Measurements from ENCODE around the gene URGCP.
A peak's percentile ranks its signal among the peaks of the same experiment; 100 is the strongest.

Gene URGCP

DNA sequence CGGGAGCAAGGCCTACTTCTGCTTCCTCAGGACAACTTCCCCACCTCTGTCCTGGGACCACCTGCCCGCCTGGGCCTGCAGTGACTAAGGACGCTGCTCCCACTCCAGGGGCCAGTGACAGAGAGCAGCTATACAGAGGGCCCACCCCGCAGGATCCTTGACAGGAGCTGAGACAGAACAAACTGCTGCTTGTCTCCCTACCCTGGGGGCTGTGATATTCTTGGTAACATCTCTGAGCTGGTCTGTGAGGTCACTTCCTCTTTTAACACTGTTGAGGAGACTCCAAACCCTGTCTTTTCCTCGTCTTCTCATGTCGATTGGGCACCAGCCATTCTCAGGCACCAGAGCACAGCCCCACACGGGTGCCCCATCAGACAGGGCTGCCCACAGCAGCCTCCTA lies 30.2 kb downstream of the URGCP start:
- no peak for DNase-seq (ENCODE audit: low spot score)

DNA sequence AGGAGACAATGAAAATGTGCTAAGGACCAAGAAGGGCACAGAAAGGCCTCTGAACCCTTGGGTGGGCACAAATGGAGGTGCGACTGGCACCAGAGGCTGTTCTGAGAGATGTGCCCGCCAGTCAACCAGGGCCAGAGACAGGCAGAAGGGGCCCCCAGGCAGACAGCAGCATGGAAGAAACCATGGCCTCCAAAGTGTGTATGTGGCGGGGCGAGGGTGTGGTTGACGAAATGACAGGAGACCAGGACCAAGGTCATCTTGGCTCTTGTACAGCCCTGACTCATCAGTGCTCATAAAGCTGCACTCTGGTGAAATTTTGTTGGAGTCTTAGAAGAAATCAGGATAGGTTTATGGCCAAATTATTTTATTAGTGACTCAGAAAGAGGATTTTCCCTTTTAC lies 33.1 kb downstream of the URGCP start:
- no peak for DNase-seq (ENCODE audit: low spot score)

DNA sequence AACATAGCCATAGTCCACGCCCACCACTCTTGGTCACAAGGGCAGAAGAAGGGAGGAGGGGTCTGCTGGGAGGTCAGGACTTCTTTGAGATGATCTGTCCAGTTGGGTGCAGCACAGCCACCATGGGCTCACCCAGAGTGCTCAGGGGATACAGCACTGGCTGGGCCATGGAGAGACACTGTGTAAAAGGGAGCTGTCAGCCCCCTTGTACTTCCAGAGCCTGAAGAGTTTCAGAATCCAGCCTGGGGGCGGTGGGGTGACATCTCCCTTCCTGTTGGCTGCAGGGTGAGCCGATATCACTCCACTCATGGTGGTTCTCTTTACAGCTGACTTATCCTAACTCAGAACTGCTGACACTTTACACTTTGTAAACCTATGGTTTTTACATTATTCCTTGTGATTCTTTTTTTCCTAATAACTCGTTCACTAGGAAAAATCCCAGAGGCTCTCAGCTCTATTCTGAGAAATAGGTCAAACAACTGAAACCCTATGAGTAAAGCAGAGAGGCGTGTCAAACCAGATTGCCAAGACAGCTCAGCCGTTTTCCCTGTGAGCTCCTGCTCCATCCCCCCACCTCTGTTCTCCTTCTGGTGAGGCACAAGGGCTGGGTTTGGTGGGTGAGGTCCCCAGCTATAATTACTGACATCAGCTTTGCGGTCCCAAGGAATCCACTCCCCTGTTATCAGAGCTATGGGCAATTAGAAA lies 33.8 kb downstream of the URGCP start:
- DNase-seq (ENCODE audit: low spot score): no peak

DNA sequence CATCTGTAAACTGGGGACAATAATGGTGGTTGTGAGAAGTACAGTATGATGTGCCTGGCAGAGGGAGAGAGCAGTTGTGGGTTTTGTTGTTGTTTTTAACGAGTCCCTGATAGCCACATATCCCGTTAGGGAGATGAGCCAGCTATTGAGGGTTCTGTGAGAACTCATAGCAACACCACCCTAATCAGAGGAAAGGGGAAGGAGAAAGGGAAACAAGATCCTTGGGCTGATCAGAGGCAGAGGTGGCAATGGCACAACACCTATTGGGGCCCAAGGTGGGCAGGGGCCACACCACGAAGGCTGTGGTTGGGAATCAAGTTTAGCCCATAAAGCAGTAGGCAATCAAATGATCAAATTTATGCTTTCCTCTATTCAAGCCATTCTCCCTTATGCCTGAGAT lies 35.3 kb downstream of the URGCP start:
- DNase-seq (ENCODE audit: low spot score): no peak

DNA sequence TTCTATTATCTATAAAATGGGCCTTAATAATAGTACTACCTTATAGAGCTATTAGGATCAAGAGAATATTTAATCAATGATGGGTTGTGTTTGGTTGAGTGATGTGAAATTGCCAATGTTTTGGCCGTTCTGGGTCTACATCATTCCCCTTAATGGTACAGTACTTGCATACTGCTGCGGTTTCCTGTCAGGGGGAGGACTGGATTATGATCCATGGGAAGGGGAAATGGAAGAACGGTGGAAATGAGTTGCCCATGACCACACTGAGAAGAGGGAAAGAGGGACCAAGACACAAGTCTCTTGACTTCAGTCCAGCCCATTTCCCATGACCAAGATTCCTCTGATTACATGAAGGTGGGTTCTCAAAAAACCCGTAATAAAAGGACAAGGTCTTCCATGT lies 36.1 kb downstream of the URGCP start:
- DNase-seq (ENCODE audit: low spot score): no peak

DNA sequence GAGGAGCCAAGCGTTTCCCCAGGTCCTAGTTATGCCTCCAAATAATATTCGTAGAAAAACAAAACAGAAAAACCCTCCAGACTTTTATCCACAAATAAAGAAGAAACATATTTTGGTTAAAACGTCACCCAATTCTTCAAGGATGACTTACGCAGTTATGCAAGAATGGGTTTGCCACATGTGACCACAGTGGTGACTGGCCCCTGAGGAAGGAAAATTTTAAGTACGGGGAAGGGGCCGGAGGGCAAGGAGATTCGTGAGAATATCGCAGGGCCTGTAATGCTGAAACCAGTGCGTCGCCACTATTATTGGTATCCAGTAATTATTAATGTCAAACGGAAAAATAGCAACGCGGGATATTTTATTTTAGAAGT lies 36.5 kb downstream of the URGCP start:
- DNase-seq (ENCODE audit: low spot score): no peak

DNA sequence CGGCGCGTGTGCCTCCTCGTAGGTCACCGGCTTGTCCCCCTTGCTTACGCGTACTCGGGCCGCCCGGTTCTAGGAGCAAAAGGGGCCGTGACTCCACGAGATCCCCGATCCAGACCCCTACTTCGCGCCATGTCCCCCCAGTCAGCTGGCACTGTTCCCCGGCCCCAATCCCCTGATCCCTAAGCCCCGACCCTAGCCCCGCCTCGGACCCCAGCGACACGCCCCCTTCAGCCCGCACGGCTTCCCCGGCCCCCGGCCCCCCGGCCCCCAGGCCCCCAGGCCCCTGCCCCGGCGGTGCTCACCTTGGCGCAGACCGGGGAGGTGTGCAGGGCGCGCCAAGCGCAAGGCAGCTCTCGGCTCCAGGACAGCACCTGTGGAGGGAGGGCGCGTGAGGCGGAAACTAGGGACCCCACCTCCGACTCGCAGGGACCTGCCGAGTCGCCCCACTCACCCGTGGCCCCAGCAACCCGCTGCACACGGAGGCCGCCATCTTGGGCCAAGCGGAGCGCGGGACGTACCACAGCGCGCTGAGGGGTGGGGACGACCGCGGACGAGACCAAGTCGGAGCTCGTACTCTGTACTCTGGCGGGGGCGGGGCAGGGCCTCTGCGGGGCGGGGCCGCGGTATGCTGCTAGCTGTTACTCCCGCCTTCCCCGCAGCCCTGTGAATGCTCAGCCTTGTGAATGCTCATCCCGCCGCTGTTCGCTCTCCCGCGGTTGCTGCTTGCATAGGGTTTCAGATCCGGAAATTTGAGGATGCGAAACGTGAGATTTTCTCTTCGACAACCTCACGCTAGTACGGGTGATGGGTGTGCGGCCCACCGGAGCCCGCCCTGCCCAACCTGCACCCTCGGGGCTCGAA lies 37.2 kb downstream of the URGCP start, which contains the start of gene MRPS24:
MRPS24 (minus strand) TSS at position 512 of the 861 bp plus-strand sequence; CDS start at position 490, 22 bp downstream.
- DNase-seq (ENCODE audit: low spot score): peak; percentile 96

DNA sequence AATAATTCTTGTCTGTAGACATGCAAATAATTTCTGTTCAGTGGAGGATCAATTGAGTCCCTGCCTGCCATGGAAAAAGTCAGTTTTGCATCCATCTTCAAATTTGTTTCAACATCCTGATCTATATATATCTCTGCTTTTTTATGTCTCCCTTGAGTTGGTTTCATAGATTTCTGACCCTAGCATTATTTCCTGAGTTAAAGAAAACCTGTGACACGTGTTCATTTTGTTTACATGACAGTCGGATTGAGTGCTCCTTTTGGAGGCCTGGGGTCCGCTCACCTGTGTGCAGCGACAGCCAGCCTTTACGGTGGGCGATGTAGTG lies 37.8 kb downstream of the URGCP start:
- DNase-seq (ENCODE audit: low spot score): no peak

DNA sequence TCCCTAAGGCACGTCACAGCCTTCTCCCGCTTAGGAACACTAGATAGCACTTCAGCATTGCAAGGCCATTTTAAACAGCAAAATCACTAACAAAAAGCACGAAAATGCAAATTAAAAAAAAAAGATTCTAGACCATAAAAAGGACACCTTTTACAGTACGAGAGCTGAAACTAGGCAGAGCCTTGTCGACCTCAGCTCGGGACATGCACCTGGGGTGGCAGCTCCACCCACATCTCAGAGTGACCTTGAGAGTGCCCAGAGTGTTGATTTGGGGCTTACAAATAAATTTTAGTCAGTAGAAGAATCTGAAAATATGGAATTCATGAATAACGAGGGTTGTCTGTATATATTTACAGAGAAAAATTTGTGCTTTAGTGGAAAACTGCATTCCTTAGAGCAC lies 38.2 kb downstream of the URGCP start:
- DNase-seq (ENCODE audit: low spot score): no peak

DNA sequence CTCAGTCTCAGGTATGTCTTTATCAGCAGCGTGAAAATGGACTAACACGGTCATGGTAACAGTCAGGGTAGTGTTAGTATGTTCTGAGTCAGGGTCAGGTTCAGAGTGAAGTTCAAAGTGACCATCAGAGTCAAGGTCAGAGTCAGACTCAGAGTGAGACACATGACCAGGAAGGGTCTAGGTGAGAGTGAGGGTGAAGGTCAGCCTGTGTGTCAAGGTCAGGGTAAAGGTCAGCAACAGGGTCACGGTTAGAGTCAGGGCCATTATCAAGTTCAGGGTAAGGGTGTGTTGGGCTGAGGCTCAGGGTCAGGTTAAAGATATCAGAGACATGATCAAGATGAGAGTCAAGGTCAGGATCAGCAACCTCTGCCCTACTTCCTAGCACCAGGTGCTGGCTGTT lies 41.1 kb downstream of the URGCP start:
- DNase-seq (ENCODE audit: low spot score): no peak

DNA sequence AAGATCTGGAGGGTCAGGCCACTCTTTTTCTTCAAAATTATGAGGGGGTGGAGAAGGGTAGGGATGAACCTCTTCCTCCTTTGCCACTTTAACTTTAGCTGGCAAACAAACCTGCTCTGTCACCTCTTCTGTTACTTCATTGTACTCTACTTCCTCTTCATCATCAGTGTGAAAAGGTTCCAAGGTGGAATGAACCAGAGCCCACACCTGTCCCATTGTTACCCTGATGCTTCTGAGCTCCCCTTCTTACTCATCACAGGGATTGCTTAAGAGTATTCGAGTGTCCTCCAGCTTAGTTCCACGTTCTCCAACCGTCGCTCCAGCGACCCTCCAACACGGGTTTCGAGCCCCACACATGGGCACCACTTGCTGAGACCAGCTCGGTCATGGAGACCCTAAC lies 42.3 kb downstream of the URGCP start:
- DNase-seq (ENCODE audit: low spot score): no peak

DNA sequence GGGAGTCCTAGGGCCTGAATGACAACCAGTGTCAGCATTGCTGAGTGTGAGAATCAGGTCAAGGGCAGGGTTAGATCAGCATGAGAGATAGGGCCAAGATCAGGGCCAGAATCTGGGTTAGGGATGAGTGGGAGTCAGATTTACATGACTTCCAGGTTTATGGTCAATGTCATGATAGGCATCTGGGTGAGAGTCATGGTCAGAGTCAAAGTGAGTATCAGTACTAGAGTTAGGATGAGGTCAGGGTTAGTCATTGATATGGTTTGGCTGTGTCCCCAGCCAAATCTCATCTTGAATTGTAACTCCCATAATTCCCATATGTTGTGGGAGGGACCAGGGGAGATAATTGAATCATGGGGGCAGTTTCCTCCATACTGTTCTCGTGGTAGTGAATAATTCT lies 49.4 kb downstream of the URGCP start:
- DNase-seq (ENCODE audit: low spot score): no peak

DNA sequence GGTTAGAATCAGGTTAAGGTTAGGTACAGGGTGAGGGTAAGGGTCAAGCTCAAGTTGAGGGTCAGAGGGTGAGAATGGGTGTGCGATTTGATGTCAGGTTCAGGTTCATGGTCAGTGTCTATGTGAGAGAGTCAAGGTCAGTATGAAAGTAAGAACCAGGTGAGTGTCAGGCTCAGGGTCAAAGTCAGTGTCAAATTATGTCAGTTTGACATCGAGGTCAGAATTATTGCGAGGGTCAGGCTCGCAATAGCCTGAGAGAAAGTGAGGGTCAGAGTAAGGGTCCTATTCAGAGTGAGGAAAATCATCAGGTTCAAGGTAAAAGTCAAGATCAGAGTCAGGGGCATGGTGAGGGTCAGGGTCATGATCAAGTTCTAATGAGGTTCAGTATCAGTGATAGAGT lies 50.1 kb downstream of the URGCP start:
- no peak for DNase-seq (ENCODE audit: low spot score)

DNA sequence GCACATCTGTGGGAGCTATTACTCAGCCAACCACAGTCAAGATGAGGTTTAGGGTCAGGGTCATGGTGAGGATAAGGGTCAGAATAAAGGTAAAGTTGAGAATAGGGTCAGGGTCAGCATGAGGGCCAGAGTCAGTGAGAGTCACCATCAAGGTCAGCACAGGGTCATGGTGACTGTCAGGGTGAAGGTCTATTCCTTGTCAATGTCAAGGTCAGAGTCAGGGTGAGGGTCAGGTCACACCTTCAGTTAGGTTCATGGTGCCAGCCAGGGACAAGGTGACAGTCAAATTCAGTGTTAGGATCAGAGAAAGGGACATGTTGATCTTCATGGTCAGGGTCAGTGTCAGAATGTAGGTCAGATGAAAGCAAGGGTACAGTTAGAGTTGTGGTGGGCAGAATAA lies 51.2 kb downstream of the URGCP start:
- DNase-seq (ENCODE audit: low spot score): no peak

DNA sequence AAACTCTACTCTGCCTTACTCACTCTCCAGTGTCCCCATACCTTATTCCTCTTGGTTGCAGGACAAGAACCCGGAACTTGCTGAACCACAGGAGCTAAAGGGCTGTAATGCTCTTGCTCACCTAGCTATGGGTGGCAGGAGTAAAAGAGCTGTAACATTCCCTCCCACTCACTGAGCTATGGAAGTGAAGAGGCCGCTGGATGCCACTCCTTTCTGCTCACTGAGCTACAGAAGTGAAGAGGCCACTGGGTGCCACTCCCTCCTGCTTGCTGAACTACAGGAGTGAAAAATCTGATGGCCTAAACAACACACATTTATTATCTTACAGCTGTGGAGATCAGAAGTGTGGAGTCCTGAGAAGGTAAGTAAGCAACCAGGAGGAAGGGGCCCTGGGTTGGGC lies 54.6 kb downstream of the URGCP start:
- no peak for DNase-seq (ENCODE audit: low spot score)

DNA sequence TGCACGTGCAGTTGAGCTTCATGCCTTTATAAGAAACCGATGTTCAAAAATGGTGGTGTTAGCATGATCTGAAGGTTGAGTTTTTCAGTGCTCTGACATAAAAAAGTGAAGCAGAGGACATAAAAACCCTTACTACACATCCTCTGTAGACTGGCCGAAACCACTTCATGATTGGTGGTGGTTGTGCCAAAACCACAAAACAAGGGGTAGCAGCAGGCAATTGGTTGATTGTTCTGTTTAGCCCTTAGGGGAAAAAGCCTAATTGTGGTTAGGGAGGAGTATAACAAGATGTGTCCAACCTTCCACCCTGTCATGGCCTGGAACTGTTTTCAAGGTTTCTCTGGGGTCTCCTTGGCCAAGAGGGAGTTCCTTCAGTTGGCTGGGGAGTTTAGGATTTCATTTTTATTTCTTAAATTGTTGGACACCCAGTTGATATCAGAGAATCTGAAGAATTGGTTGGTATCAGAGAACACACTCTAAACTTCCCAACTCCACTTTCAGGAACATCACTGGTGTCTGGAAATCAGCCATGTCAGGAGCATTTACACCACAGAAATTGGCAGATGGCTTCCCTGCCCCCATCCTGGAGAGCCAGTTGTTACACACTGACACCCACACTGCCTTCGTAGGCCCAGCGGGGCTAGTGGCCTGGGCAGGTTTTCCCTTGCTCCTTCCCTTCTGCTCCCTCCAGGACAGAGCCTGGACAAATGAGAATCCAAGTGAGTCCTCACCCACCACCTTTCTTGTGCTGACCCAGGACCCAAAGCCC lies 55.9 kb downstream of the URGCP start:
- no peak for DNase-seq (ENCODE audit: low spot score)

DNA sequence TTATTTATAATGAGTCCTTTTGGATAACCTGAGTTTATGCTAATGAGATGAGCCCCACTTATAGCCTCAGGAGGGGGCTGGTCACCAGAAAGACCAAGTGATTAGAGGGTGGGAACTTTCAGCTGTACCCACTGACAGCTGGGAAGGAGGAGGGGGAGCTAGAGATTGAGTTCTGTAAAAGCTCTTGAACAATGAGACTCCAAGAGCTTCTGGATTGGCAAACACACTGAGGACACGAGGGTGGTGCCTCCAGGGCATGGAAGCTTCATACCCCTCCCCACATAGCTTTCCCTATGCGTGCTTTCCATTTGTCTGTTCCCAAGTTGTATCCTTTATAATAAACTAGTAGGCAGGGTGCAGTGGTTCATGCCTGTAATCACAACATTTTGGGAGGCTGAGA lies 57.3 kb downstream of the URGCP start:
- no peak for DNase-seq (ENCODE audit: low spot score)

DNA sequence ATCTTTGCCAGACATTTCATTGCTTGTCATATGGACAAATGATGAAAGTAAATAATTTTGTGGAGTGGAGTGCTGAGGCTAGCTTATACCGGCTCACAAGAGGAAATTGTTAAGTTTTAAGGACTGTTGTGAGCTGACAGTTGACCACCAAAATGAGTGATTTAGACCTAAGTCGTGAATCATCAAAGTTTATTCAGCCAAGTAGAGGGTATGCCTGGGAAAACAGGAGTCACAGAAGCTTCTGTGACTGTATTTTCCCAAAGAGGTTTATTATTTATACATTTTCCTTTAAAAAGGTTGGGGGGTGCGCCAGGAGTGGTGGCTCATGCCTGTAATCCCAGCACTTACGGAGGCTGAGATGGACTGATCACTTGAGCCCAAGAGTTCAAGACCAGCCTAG lies 58.9 kb downstream of the URGCP start:
- no peak for DNase-seq (ENCODE audit: low spot score)

DNA sequence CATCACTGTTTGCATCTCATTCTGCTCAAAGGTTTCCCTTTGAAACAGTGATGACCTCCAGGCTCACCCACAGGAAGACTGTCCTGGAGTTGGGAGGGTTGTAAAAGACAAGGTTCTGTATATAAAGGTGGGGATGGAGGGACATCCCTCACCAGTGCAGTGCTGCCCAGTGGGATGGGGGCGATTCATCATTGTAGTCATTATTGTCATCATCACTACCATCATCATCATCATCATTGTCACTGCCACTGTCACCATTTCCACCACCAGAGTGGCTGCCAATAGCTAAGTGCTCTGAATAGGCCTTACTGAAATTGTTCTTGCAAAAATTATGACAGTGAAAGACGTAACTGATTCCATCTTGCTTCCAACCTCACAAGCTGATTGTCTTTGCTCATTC lies 61.7 kb downstream of the URGCP start:
- no peak for DNase-seq (ENCODE audit: low spot score)

DNA sequence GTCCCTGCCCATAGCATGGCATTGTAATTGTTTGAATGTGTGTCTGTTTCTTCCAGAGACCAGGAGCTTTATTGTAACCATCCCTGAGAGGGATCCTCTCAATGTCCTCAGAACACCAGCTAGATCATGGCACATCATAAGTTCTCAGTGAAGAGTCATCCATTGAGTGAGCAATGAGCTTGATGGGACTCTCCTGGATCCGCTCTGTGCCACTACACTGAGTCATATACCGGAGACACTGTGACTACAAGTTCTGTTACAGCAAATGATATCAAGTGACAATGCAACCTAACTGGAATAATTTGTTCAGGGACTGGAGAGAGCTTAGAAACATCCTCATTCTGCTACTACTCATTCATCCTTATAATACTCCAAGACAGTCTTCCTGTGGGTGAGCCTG lies 62.1 kb downstream of the URGCP start:
- DNase-seq (ENCODE audit: low spot score): no peak

DNA sequence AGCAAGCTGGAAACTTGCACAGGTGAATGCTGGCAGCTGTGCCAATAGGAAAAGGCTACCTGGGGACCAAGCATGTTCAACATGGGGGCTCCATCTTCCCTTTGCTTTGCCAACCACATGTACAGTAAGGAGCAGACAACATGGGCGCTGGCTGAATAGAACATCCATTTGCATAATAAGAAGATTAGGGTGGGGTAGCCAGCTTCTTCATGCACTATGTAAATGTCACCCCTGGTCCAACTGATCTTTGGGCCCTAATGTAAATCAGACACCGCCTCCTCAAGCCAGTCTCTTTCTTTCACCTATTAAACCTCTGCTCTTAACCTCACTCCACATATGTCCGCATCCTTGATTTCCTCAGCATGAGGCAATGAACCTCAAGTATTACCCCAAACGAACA lies 63.1 kb downstream of the URGCP start:
- no peak for DNase-seq (ENCODE audit: low spot score)

DNA sequence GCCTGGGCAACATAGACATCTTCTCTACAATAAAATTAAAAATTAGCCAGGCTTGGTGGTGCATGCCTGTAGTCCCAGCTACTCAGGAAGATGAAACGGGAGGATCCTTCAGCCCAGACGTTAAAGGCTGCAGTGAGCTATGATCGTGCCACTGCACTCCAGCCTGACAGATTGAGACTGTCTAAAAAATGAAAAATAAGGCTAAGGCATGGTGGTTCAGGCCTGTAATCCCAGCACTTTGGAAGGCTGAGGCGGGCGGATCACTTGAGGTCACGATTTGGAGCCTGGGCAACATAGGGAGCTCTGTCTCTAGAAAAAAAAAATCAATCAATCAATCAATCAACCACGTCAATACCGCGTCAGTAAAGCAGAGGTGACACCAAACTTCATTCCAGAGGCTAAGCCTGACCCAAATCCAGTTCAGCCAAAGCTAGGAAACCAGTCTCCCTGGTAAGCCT lies 68.2 kb downstream of the URGCP start:
- DNase-seq (ENCODE audit: low spot score): no peak
